ENCODE results near the gene MAEL.

DNA sequence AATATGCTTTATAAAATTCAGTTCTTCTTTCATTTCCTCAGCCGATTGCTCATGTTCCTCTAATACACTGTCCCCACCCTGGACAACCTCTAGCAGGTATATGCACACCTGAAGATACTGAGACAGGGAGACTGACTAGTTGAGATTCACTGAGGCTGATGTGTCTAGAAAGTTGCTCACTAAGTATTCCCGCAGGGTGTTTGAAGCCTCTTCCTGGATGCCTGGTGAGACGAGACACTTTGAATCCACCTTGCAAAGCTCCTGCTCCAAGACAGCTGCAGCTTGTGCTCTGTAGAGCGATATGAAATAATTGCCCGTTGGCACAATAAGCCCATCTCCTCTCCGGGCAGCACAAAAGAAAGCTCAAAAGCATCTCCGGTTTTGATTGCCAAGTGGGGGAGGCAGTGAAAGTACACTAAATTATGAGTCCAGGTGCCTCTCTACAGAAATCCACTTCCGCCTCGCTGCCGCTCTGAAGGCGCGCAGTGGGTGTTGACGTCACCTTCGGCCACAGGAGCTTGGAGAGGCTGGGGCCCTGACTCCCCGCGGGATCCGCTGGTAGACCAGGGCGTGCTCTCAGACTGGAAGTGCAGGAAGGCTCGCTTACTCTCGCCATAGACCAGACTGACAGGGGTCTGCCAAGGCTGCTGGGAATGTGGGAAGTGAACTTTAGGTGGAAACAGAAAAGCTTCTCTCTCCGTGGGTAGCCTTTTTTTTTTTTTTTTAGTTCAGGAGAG, 54.8 kb downstream of the MAEL start:
- TF ChIP-seq, protein P1, sequence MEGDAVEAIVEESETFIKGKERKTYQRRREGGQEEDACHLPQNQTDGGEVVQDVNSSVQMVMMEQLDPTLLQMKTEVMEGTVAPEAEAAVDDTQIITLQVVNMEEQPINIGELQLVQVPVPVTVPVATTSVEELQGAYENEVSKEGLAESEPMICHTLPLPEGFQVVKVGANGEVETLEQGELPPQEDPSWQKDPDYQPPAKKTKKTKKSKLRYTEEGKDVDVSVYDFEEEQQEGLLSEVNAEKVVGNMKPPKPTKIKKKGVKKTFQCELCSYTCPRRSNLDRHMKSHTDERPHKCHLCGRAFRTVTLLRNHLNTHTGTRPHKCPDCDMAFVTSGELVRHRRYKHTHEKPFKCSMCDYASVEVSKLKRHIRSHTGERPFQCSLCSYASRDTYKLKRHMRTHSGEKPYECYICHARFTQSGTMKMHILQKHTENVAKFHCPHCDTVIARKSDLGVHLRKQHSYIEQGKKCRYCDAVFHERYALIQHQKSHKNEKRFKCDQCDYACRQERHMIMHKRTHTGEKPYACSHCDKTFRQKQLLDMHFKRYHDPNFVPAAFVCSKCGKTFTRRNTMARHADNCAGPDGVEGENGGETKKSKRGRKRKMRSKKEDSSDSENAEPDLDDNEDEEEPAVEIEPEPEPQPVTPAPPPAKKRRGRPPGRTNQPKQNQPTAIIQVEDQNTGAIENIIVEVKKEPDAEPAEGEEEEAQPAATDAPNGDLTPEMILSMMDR (IDR thresholded peaks at IDR 0.05) = no peak
- TF ChIP-seq POLR2A (IDR thresholded peaks at IDR 0.05) = no peak
